AG10803 (cell line): ENCODE measurements around the gene SPINT1.

Experiments
- DNase-seq: peaks from one replicate; pipeline ENCODE4 v3.0.0; 2010; ENCODE audit warnings: low read depth
- H3K4me3 ChIP-seq: 2 replicates; pipeline ENCODE4 v1.5.1; 2011; ENCODE audit warnings: mild to moderate bottlenecking, low read length, control low read depth
- CTCF ChIP-seq: conservative IDR thresholded peaks from 2 replicates; pipeline ENCODE4 v1.5.1; 2011; ENCODE audit warnings: mild to moderate bottlenecking, low read length, control low read depth, inconsistent platforms

The SPINT1 gene

GRCh38 chr15:40807028-40807887 lies 36.6 kb upstream of the SPINT1 start, which contains the start of the genes DNAJC17 and ZFYVE19:
Gene DNAJC17 (minus strand): TSS chr15:40807473. CDS start chr15:40807446, 27 bp downstream.
Gene ZFYVE19 (plus strand): TSS chr15:40807089. CDS start chr15:40807590, 501 bp downstream.
- peak within 1 kb of the TSS; percentile 100 for H3K4me3 ChIP-seq
- peak; percentile 97 for DNase-seq
- 0 out of 2 replicates have a peak, but pooled peaks have one; percentile 4 for TF ChIP-seq CTCF

DNA sequence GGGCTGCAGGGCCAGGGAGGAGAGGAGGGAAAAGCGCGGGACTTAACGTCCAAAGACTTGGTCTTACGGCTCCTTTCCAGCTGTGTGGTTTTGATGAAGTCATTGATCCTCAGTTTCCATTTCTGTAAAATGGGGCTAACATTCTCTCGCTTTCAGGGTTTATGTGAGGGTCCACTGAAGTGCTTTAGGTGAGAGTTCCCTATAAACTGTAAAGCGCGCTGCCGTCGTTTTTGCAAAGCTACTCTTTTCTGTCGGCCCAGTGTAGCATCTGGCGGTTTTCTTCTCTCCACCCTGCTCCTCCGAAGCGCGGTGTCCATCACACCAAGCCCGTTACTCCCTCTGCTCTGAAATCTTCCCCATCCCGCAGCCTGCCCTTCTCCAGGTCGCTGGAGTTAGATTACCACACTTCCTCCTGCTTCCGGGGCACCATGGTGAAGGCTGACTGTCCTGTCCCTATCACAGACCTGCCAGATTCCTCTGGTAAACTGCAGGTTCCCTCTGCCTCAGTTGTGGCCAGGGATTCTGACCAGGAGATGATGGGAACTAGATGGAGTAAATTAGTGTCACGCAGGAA lies 35.9 kb upstream of the SPINT1 start:
- H3K4me3 ChIP-seq = peak overlapping the region; percentile 100
- DNase-seq = no peak
- no peak for TF ChIP-seq CTCF

- no peak overlapping the region for H3K4me3 ChIP-seq
- no peak for TF ChIP-seq CTCF
- no peak for DNase-seq
Observed at GRCh38 chr15:40808861-40809450, 34.9 kb upstream of the SPINT1 start.

DNA sequence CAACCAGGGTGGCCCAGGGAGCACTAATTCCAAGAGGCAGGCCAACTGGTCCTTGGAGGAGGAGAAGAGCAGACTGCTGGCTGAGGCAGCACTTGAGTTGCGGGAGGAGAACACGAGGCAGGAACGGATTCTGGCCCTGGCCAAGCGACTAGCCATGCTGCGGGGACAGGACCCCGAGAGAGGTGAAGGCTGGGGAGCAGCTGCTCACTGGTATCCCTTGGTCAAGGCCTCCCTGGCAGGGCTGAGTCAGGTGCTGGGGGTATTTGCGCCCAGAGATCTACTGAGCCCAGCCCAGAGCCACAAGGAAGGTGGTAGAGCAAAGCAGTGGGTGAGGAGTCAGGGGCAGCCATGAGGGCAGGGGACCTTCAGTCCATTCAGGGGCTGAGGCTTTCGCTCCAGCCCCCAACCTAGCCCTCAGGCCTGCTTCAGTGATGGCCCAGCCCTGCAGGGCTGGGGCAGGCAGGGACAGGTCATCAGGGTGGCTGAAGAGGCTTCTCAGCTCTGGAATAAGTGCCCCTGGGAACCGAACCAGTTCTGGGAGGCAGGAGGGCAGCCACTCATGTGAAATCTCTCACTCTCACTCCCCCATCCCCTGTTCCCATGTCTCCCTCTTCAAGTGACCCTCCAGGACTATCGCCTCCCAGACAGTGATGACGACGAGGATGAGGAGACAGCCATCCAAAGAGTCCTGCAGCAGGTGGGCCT lies 31.0 kb upstream of the SPINT1 start:
- no peak for TF ChIP-seq CTCF
- DNase-seq = no peak
- no peak overlapping the region for H3K4me3 ChIP-seq

DNA sequence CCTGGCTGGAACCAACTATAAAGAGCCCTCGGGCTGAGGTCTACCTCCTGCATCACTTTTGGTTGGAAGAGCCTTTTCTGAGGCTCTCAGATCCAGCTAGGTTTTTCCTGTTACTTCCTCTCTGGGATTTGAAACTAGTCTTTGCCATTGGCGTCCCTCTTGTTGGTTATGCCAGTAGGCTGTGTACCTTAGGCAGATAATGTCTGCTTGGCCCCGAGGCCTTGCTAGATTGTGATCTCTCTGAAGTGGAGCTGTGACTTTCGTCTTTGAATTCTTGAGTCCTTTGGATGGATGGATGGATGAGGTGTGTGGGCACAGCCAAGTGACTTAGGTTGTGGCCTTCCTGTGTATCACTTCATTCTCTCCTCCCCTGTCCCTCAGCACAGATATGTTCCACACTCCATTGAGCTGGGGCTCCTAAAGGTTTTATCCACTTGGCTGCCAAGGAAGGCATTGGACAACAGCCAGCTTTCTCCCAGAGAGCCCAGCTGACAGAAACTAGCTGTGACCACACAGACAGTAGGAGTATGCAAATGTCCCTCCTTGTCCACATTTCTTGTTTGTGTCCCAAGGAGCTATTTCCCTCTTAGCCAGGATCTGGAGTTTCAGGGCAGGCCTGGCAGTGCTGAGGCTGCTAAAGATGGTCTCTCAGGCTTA lies 28.7 kb upstream of the SPINT1 start:
- no peak for TF ChIP-seq CTCF
- no peak for DNase-seq
- H3K4me3 ChIP-seq = no peak overlapping the region

DNA sequence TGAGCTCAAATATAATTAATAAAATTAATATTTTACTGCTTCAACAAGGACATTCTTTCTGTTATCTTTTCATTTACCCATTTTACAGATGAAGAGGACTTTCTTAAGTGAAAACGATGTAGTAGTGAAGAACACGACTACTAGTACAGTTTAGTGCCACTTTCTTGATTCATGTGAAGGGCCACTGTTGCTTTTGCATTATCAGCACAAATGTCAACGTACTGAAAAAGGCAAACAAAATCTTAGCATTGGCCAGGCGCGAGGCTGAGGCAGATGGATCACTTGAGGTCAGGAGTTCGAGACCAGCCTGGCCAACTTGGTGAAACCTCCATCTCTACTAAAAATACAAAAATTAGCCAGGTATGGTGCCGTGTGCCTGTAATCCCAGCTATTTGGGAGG lies 24.8 kb upstream of the SPINT1 start:
- no peak for DNase-seq
- no peak overlapping the region for H3K4me3 ChIP-seq
- TF ChIP-seq CTCF = no peak
